GM21360 (cell line): Measurements from ENCODE around the gene XRCC4.
"Not testable (repeated sequence)": the region's sequence is repeated elsewhere in the genome, so short reads cannot be mapped to it uniquely, and the experiment has no call there.

Experiments
- ATAC-seq: cut with Tn5 transposase; IDR thresholded peaks from one replicate; pipeline ENCODE4 v1.9.1; 2021; ENCODE audit warnings: mild to moderate bottlenecking, moderate library complexity; ENCODE audit not compliant: unreplicated experiment

Gene XRCC4

DNA sequence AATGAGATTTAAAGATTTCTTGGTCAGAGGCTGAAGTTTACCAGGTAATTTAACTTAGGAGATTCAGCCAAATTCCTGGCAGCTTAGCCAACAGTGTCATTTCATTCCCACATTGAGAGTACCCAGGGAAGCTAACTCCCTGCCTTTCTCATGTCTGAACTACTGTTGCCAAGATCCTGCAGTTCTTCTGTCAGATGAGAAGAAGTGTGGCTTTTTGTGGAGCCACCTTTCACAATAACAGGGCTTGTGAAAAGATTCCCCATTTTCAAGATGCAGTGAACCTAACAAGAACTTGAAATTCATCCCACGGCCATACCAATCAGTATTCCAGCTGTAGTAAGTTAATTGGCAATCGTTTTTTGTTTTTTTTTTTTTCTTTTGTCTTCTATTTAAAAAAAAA, 176.4 kb downstream of the XRCC4 start:
- no peak for ATAC-seq

GRCh38 chr5:83255268-83255667, 177.9 kb downstream of the XRCC4 start:
- no peak for ATAC-seq

- ATAC-seq: no peak
Measured at GRCh38 chr5:83256091-83256780, 178.9 kb downstream of the XRCC4 start.

DNA sequence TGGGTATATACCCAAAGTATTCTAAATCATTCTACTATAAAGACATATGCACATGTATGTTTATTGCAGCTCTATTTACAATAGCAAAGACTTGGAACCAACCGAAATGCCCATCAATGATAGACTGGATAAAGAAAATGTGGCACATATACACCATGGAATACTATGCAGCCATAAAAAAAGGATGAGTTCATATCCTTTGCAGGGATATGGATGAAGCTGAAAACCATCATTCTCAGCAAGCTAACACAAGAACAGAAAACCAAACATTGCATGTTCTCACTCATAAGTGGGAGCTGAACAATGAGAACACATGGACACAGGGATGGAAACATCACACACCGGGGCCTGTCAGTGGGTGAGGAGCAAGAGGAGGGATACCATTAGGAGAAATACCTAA, 180.3 kb downstream of the XRCC4 start:
- not testable (repeated sequence) for ATAC-seq

GRCh38 chr5:83265318-83265717, 188.0 kb downstream of the XRCC4 start:
- no peak for ATAC-seq

DNA sequence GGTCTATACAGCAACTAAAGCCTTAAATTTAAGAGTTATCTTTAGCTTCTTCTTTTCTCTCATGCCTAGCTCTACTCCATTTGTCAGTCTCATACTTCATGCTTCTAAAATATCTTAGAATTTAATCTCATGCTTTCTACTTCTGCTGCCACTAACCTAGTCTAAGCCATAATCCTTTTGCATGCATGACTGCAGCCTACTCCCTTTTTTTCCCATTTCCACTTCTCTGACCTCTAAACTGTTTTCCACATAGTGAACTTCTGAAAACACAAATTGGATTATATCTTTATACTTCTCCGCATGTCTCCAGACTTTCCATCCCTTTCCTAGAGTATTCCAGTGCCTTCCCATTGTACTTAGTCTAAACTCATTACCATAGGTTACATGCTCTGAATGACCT, 193.0 kb downstream of the XRCC4 start:
- ATAC-seq: no peak

DNA sequence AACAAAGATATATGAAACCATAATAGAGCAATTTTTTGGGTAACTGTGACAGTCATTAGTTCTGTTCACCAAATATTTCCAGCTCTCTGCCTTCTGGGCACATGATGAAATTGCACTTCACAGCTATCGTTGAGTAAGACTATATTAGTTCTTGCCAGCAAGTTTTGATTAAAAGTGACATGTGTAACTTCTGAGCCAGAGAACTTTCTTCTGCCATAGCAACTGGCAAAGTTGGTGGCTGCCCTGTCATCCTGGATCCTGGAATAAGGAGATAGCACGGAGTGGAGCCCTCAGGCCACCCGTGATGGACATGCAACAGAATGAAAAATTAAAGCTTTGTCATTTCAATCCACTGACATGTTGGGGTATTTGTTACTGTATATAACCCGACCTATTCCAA, 199.8 kb downstream of the XRCC4 start:
- no peak for ATAC-seq

- ATAC-seq: no peak
Measured at GRCh38 chr5:83277953-83278352, 200.6 kb downstream of the XRCC4 start.

GRCh38 chr5:83281176-83281575, 203.8 kb downstream of the XRCC4 start:
- ATAC-seq: no peak

- no peak for ATAC-seq
Measured at GRCh38 chr5:83281658-83282057, 204.3 kb downstream of the XRCC4 start.

DNA sequence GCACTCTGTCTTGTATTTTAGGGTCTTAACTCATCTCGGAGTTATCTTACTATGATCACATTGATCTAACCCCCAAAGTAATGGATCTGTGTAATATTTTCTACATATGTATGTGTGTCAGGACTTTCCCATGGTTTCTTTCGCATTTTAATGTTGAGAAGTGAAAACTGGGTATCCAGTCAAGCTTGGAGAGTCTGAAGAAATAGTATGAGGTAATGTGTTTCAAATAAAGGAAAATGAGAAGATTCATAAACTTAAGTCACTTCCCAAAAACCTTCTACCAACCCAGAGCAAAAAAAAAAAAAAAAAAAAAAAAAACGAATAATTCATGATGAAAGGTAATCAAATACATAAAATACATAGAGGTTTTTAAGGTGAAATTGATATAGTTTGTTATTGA, 206.4 kb downstream of the XRCC4 start:
- ATAC-seq: no peak

DNA sequence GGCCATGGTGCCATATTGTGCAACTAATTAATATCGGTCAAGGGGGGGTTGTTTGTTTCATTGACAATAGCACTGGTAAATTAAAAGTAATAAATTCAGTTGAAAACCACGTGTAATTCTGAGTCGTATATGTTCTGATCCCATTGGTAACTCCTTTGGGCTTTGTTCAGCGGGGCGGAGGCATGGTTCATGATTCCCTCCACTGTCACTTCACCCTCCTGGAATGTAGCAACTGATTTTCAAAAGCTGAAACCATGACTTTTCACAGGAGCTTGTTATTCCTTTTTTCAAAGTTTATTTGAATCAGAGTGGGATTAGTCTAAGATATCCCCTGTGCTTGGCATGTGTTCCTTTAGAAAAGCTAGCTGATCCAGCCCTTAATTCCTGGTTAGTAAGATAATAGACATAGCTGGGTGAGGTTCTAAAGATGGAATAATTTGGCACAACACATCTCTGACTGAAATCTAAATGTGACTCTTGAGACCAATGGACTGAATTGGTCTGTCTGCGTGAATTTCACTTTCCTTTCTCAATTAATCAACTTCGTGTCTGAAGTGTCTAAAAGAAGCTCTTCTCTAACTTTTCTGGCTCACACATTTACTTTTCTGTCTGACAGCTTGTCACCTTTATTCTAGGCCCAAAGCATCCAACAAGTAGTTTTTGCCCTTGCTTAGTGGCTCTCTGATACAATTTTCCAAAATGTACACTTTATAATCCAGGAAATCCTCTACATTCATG, 208.5 kb downstream of the XRCC4 start:
- no peak for ATAC-seq

- ATAC-seq: no peak
Measured at GRCh38 chr5:83294246-83294645, 216.9 kb downstream of the XRCC4 start.

DNA sequence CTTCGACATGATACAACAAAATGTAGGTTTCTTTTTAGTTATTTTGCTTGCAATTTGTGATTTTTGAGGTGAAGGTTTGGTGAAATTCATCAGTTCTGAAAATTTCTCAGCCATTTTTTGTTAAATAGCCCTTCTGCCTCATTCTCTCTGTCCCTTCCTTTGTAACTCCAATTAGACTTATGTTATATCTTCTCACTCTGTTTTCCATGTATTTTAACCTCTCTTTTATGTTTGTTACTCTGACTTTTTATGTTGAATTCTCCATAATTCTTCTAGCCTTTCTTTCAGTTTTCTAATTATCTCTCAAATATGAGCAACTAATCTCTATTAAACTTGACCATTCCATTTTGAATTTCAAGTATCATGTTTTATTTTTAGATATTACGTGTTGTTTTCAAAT, 222.0 kb downstream of the XRCC4 start:
- no peak for ATAC-seq

DNA sequence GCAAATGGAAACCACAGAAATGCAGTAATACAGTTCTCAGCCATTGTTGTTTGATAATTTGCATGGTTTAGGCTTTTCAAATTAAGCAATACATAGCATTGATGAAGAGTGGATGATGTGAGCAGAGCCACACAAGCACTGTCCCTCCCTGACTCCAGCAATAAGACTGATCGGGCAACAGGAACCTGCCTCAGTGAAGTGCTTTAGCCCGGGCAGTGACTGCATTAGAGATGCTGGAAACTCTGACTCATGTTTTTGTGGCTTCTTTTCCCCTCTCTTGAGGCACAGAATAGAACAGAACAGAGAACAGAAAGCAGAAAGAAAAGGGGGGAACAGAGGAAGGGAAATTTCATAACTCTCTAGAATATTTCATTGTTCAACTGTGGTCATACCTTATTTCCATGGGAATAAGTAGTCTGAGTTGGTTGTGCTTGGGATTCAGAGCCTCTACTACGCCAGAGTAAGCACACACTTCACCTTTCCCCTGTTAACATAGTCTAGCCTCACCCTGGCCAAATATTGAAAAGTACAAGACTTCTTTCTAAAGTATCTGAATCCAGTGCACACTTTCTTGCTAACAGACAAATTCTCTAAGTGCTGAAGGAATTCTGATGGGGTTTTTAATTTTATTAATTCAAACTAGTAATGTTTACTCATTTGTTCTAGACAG, 229.4 kb downstream of the XRCC4 start:
- peak; percentile 99 for ATAC-seq

DNA sequence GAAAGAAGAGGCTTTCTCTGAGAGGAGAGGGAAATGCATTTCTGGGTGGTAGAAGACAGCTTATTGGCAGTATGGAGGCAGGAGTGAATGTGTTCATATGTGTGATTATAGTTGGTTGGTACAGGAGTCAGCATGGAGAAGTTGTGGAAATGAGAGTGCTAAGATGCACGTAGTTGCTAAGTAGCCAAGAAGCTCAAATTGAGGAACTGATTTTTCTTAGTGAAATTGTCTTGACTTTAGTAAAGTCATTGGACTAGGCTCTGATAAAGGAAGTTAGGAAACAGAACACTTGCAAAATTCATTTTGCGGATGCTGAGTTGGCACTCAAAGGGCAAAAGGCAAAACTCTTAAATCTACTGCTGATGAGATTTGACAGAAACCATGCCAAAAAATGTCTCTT, 235.3 kb downstream of the XRCC4 start:
- ATAC-seq: no peak

GRCh38 chr5:83313436-83313835, 236.1 kb downstream of the XRCC4 start:
- ATAC-seq: no peak

GRCh38 chr5:83321483-83322055, 244.2 kb downstream of the XRCC4 start:
- ATAC-seq: no peak

GRCh38 chr5:83322273-83322924, 245.1 kb downstream of the XRCC4 start:
- ATAC-seq: no peak

- ATAC-seq: no peak
Measured at GRCh38 chr5:83323557-83324180, 246.3 kb downstream of the XRCC4 start.

GRCh38 chr5:83331842-83332241, 254.5 kb downstream of the XRCC4 start:
- ATAC-seq: no peak
